ENCODE data around the gene MKNK1. TPM values are rescaled to one million over a fixed set of nuclear protein-coding genes. Genes with fewer than 3 reads are reported as not detected.
A peak's percentile ranks its signal among the peaks of the same experiment; 100 is the strongest.
"Not testable (repeated sequence)": the region's sequence is repeated elsewhere in the genome, so short reads cannot be mapped to it uniquely, and the experiment has no call there.

Gene MKNK1
- total RNA-seq (10 to 100 TPM; 51.4 to 83.5 TPM), polyA plus RNA-seq (10 to 100 TPM; 29.4 to 74.2 TPM)
- long read RNA-seq, donor 1, partial matches to known transcripts, result 0 of 4 reads
- long read RNA-seq, donor 1, other reads (novel, unspliced or antisense), result 0 of 4 reads
- long read RNA-seq, donor 2, partial matches to known transcripts, result 0 of 2 reads
- long read RNA-seq, donor 2, other reads (novel, unspliced or antisense), result 0 of 2 reads
- long read RNA-seq, donor 3, result 0 reads
- long read RNA-seq, donor 4, result 0 reads
- long read RNA-seq, donor 5, partial matches to known transcripts, result 0 of 1 reads
- long read RNA-seq, donor 5, other reads (novel, unspliced or antisense), result 0 of 1 reads

GRCh38 chr1:46603858-46604549 is at the start of gene MKNK1:
Gene MKNK1 (minus strand): TSS chr1:46604268. CDS start chr1:46583327, 20,941 bp downstream.
- Histone ChIP-seq H3K9ac (ENCODE audit: insufficient read depth in 1 of 2, low read length in 2 of 2) (peak within 1 kb of the TSS; percentile 82 to 85), H3K36me3 (ENCODE audit: control insufficient read depth in 4 of 4, insufficient read depth in 4 of 4, low read length in 4 of 4) (peaks cover 0 to 12% (median 4%) of the 10 kb centered on the region in 4 donors), H3K9me3 (ENCODE audit: control insufficient read depth in 4 of 4, insufficient read depth in 3 of 4, low read length in 3 of 4) (no peaks in the 10 kb centered on the region), H3K27ac (ENCODE audit: low read depth in 1 of 2, low read length in 1 of 2) (peak within 1 kb of the TSS; percentile 86 to 90), H3K4me1 (ENCODE audit: control insufficient read depth in 5 of 5, insufficient read depth in 5 of 5, low read length in 5 of 5) (peaks cover 0 to 13% (median 9%) of the 10 kb centered on the region in 5 donors), H3K4me3 (peak within 1 kb of the TSS; percentile 87), H3K27me3 (ENCODE audit: control insufficient read depth in 3 of 3, insufficient read depth in 3 of 3, low read length in 2 of 3) (no peaks in the 10 kb centered on the region)
- WGBS, 2 donors, result 0 to 1% methylated on average over 53 of the region's 53 CpGs
- ATAC-seq (ENCODE audit: insufficient read depth, low FRiP score), result peak; percentile 98
- no peak for TF ChIP-seq CTCF (IDR thresholded peaks at IDR 0.05; ENCODE audit: control extremely low read depth, extremely low read depth)
- DNase-seq, result peak; percentile 97 to 98 (median 98)

GRCh38 chr1:46653405-46653958 is 49.4 kb upstream of the MKNK1 start:
- 88 to 90% methylated on average over 2 of the region's 2 CpGs for WGBS, 2 donors
- Histone ChIP-seq H3K9me3 (ENCODE audit: control insufficient read depth in 4 of 4, insufficient read depth in 3 of 4, low read length in 3 of 4) (peaks cover 0 to 10% (median 3%) of the 10 kb centered on the region in 4 donors), H3K27me3 (ENCODE audit: control insufficient read depth in 3 of 3, insufficient read depth in 3 of 3, low read length in 2 of 3) (no peaks in the 10 kb centered on the region), H3K4me3 (no peak overlapping the region), H3K4me1 (ENCODE audit: control insufficient read depth in 5 of 5, insufficient read depth in 5 of 5, low read length in 5 of 5) (peaks cover 0 to 13% (median 0%) of the 10 kb centered on the region in 5 donors), H3K36me3 (ENCODE audit: control insufficient read depth in 4 of 4, insufficient read depth in 4 of 4, low read length in 4 of 4) (peaks cover 10 to 46% (median 29%) of the 10 kb centered on the region in 4 donors), H3K27ac (ENCODE audit: low read depth in 1 of 2, low read length in 1 of 2) (no peak overlapping the region), H3K9ac (ENCODE audit: insufficient read depth in 1 of 2, low read length in 2 of 2) (no peak overlapping the region)
- ATAC-seq (ENCODE audit: insufficient read depth, low FRiP score), result no peak
- no peak for TF ChIP-seq CTCF (IDR thresholded peaks at IDR 0.05; ENCODE audit: control extremely low read depth, extremely low read depth)
- peak in 2 of 3 donors; percentile 58 to 61 for DNase-seq

- 69 to 75% methylated on average over 6 of the region's 6 CpGs for WGBS, 2 donors
- Histone ChIP-seq H3K4me1 (ENCODE audit: control insufficient read depth in 5 of 5, insufficient read depth in 5 of 5, low read length in 5 of 5) (peaks cover 0 to 13% (median 0%) of the 10 kb centered on the region in 5 donors), H3K36me3 (ENCODE audit: control insufficient read depth in 4 of 4, insufficient read depth in 4 of 4, low read length in 4 of 4) (peaks cover 9 to 45% (median 29%) of the 10 kb centered on the region in 4 donors)
Observed at GRCh38 chr1:46652321-46653100, 48.4 kb upstream of the MKNK1 start.

GRCh38 chr1:46651152-46651551 is 47.1 kb upstream of the MKNK1 start:
- WGBS, 2 donors, result 95% methylated on average over 2 to 3 of the region's 3 CpGs
- DNase-seq; H3K9ac ChIP-seq (ENCODE audit: insufficient read depth in 1 of 2, low read length in 2 of 2); ATAC-seq (ENCODE audit: insufficient read depth, low FRiP score); H3K27me3 ChIP-seq (ENCODE audit: control insufficient read depth in 3 of 3, insufficient read depth in 3 of 3, low read length in 2 of 3); H3K27ac ChIP-seq (ENCODE audit: low read depth in 1 of 2, low read length in 1 of 2); H3K4me3 ChIP-seq: not testable (repeated sequence)
- peaks cover 11 to 48% (median 33%) of the 10 kb centered on the region in 4 donors for H3K36me3 ChIP-seq (ENCODE audit: control insufficient read depth in 4 of 4, insufficient read depth in 4 of 4, low read length in 4 of 4)
- H3K4me1 ChIP-seq (ENCODE audit: control insufficient read depth in 5 of 5, insufficient read depth in 5 of 5, low read length in 5 of 5), result peaks cover 0 to 13% (median 0%) of the 10 kb centered on the region in 5 donors
- peaks cover 0 to 10% (median 4%) of the 10 kb centered on the region in 4 donors for H3K9me3 ChIP-seq (ENCODE audit: control insufficient read depth in 4 of 4, insufficient read depth in 3 of 4, low read length in 3 of 4)

More at GRCh38 chr1:46652321-46653100, 48.4 kb upstream of the MKNK1 start:
- no peak for DNase-seq
- Histone ChIP-seq H3K4me3 (no peak overlapping the region), H3K27me3 (ENCODE audit: control insufficient read depth in 3 of 3, insufficient read depth in 3 of 3, low read length in 2 of 3) (no peaks in the 10 kb centered on the region), H3K27ac (ENCODE audit: low read depth in 1 of 2, low read length in 1 of 2) (no peak overlapping the region), H3K9me3 (ENCODE audit: control insufficient read depth in 4 of 4, insufficient read depth in 3 of 4, low read length in 3 of 4) (peaks cover 0 to 10% (median 4%) of the 10 kb centered on the region in 4 donors), H3K9ac (ENCODE audit: insufficient read depth in 1 of 2, low read length in 2 of 2) (no peak overlapping the region)
- TF ChIP-seq CTCF (IDR thresholded peaks at IDR 0.05; ENCODE audit: control extremely low read depth, extremely low read depth), result no peak
- ATAC-seq (ENCODE audit: insufficient read depth, low FRiP score), result no peak
